Immature natural killer cell (primary cell): ENCODE measurements around the gene SNRPB. TPM values are rescaled to one million over a fixed set of nuclear protein-coding genes. Genes with fewer than 3 reads are reported as not detected.
A peak's percentile ranks its signal among the peaks of the same experiment; 100 is the strongest.
"Not testable (repeated sequence)": the region's sequence is repeated elsewhere in the genome, so short reads cannot be mapped to it uniquely, and the experiment has no call there.

Source experiments
- DNase-seq, 3 donors: peaks; one replicate each; pipeline ENCODE4 v3.0.0; 2022; ENCODE audit warnings: mixed read lengths in 1 of 3
- H3K27ac Mint-ChIP-seq, 6 donors: one replicate each; pipeline ENCODE4 v1.8.0; 2020; ENCODE audit warnings: mixed read lengths in 6 of 6, mild to moderate bottlenecking in 5 of 6, inconsistent platforms in 4 of 6, moderate library complexity in 3 of 6
- H3K27me3 Mint-ChIP-seq, 3 donors: one replicate each; pipeline ENCODE4 v1.8.0; 2020 to 2021; ENCODE audit warnings: low read depth in 3 of 3, mild to moderate bottlenecking in 3 of 3, mixed read lengths in 3 of 3, moderate library complexity in 3 of 3, inconsistent platforms in 1 of 3
- H3K36me3 Mint-ChIP-seq, 3 donors: one replicate each; pipeline ENCODE4 v1.8.0; 2020; ENCODE audit warnings: mixed read lengths in 3 of 3, inconsistent platforms in 2 of 3, mild to moderate bottlenecking in 2 of 3
- H3K4me1 Mint-ChIP-seq, 2 donors: one replicate each; pipeline ENCODE4 v1.8.0; 2020; ENCODE audit warnings: inconsistent platforms in 2 of 2, mild to moderate bottlenecking in 2 of 2, mixed read lengths in 2 of 2, moderate library complexity in 1 of 2
- H3K4me3 Mint-ChIP-seq, 5 donors: one replicate each; pipeline ENCODE4 v1.8.0; 2020; ENCODE audit warnings: mild to moderate bottlenecking in 5 of 5, mixed read lengths in 5 of 5, inconsistent platforms in 3 of 5, moderate library complexity in 3 of 5
- H3K9me3 Mint-ChIP-seq, 6 donors: one replicate each; pipeline ENCODE4 v1.8.0; 2020; ENCODE audit warnings: mild to moderate bottlenecking in 6 of 6, mixed read lengths in 6 of 6, inconsistent platforms in 4 of 6, moderate library complexity in 3 of 6
- polyA plus RNA-seq, 3 donors: library from polyadenylated mRNA; unstranded; fragments of 300-500 nt; fragmentation: Illumina TruSeq; gene quantifications; one replicate each; pipeline ENCODE4 v1.2.3, GENCODE V29; 2021

SNRPB gene
- polyA plus RNA-seq, 3 donors from 2014 or later, result 351 to 390 (median 365) TPM

DNA sequence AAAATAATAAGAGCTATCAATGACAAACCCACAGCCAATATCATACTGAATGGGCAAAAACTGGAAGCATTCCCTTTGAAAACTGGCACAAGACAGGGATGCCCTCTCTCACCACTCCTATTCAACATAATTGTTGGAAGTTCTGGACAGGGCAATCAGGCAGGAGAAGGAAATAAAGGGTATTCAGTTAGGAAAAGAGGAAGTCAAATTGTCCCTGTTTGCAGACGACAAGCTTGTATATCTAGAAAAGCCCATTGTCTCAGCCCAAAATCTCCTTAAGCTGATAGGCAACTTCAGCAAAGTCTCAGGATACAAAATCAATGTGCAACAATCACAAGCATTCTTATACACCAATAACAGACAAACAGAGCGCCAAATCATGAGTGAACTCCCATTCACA, 34.2 kb upstream of the SNRPB start:
- not testable (repeated sequence) for H3K4me3 Mint-ChIP-seq

DNA sequence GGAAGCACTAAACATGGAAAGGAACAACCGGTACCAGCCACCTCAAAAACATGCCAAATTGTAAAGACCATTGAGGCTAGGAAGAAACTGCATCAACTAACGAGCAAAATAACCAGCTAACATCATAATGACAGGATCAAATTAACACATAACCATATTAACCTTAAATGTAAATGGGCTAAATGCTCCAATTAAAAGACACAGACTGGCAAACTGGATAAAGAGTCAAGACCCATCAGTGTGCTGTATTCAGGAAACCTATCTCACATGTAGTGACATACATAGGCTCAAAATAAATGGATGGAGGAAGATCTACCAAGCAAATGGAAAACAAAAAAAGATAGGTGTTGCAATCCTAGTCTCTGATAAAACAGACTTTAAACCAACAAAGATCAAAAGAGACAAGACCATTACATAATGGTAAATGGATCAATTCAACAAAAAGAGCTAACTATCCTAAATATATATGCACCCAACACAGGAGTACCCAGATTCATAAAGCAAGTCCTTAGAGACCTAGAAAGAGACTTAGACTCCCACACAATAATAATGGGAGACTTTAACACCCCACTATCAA, 32.3 kb upstream of the SNRPB start:
- H3K4me1 Mint-ChIP-seq, H3K27me3 Mint-ChIP-seq, H3K4me3 Mint-ChIP-seq, DNase-seq, H3K9me3 Mint-ChIP-seq: not testable (repeated sequence)
- Mint-ChIP-seq H3K27ac (peak overlapping the region in 1 of 6 donors; percentile 12), H3K36me3 (peaks cover 10 to 15% (median 15%) of the 10 kb centered on the region in 3 donors)

More for the DNA sequence above, 34.2 kb upstream of the SNRPB start:
- DNase-seq, H3K27ac Mint-ChIP-seq, H3K9me3 Mint-ChIP-seq, H3K27me3 Mint-ChIP-seq: not testable (repeated sequence)
- Mint-ChIP-seq H3K36me3 (peaks cover 4 to 13% (median 9%) of the 10 kb centered on the region in 3 donors), H3K4me1 (peaks cover 17 to 20% of the 10 kb centered on the region in 2 donors)

DNA sequence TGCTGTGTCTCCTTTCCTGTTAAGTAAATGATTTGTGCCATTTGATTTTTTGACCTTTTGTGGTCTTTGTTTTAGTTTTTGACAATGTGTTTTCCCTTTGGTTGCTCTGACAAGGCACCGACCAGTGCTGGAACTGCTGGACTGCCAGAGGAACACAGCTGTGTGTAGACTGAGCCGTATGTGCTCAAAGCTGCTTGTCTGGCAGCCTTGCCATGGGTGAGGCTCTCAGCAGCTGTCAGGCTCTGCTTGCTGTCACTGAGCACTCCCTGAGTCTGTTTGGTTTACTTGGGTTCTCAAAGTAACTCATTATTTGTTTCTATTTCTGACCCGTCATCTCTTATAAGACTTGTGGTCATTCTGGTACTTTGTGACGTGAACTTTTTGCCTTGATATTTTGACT, 15.1 kb upstream of the SNRPB start:
- H3K27me3 Mint-ChIP-seq, result no peaks in the 10 kb centered on the region
- H3K36me3 Mint-ChIP-seq, result peaks cover 33 to 63% (median 36%) of the 10 kb centered on the region in 3 donors
- DNase-seq, result no peak
- no peaks in the 10 kb centered on the region for H3K9me3 Mint-ChIP-seq
- H3K4me3 Mint-ChIP-seq, result no peak overlapping the region
- H3K4me1 Mint-ChIP-seq, result no peaks in the 10 kb centered on the region
- no peak overlapping the region for H3K27ac Mint-ChIP-seq

DNA sequence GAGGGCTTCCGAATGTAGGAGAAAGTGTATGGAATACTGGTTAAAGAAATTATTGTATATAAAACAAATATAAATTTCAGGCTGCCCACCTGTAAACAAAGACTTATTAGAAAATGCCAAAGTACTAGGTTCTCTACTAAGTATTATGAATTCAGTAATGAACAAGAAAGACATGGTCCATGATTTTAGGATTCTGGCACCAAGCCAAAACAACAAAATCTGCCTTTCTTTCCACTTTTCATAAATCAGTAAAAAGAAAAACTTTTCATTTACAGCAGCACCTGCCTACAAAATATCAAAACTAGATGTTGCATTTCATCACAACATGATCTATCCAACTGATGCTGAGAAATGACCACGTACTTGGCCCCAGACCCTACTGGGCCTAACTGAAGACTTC, 14.5 kb upstream of the SNRPB start:
- Mint-ChIP-seq H3K4me1 (no peaks in the 10 kb centered on the region), H3K27ac (no peak overlapping the region), H3K36me3 (peaks cover 33 to 67% (median 39%) of the 10 kb centered on the region in 3 donors)

DNA sequence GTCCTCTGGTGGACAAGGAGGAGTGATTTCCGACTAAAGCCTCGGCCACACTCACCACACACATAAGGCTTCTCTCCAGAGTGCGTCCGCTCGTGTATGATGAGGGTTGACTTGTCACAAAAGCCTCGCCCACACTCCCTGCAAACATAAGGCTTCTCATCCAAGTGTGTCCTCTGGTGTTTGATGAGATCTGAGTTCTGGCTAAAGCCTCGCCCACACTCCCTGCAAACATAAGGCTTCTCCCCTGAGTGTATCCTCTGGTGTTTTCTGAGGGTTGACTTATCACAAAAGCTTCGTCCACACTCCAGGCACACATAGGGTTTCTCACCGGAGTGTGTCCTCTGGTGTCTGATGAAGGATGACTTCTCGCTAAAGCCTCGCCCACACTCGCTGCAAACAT, 12.9 kb upstream of the SNRPB start:
- no peaks in the 10 kb centered on the region for H3K9me3 Mint-ChIP-seq
- no peaks in the 10 kb centered on the region for H3K4me1 Mint-ChIP-seq
- no peak overlapping the region for H3K27ac Mint-ChIP-seq
- DNase-seq, result no peak
- H3K27me3 Mint-ChIP-seq, result no peaks in the 10 kb centered on the region
- peaks cover 33 to 65% (median 36%) of the 10 kb centered on the region in 3 donors for H3K36me3 Mint-ChIP-seq
- H3K4me3 Mint-ChIP-seq, result no peak overlapping the region

More for the DNA sequence above, 14.5 kb upstream of the SNRPB start:
- H3K4me3 Mint-ChIP-seq, result no peak overlapping the region
- no peaks in the 10 kb centered on the region for H3K9me3 Mint-ChIP-seq
- no peak for DNase-seq
- H3K27me3 Mint-ChIP-seq, result no peaks in the 10 kb centered on the region

DNA sequence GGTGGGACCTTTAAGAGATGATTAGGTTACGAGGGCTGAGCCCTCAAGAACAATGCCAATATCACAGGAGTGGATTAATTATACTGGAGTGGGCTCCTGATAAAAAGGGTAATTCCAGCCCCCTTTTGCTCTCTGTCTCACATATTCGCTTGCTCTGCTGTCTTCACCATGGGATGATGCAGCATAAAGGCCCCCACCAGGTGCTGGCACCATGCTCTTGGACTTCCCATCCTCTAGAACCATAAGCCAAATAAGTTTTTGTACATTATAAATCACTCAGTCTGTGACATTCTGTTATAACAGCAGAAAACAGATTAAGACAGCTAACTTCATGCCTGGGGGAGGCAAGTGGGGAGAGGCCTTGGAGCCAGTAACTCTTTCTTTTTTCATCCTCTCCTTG, 9.8 kb upstream of the SNRPB start:
- H3K9me3 Mint-ChIP-seq, result no peaks in the 10 kb centered on the region
- no peaks in the 10 kb centered on the region for H3K4me1 Mint-ChIP-seq
- H3K4me3 Mint-ChIP-seq, result no peak overlapping the region
- no peak overlapping the region for H3K27ac Mint-ChIP-seq
- no peaks in the 10 kb centered on the region for H3K27me3 Mint-ChIP-seq
- no peak for DNase-seq
- H3K36me3 Mint-ChIP-seq, result peaks cover 24 to 52% (median 42%) of the 10 kb centered on the region in 3 donors

DNA sequence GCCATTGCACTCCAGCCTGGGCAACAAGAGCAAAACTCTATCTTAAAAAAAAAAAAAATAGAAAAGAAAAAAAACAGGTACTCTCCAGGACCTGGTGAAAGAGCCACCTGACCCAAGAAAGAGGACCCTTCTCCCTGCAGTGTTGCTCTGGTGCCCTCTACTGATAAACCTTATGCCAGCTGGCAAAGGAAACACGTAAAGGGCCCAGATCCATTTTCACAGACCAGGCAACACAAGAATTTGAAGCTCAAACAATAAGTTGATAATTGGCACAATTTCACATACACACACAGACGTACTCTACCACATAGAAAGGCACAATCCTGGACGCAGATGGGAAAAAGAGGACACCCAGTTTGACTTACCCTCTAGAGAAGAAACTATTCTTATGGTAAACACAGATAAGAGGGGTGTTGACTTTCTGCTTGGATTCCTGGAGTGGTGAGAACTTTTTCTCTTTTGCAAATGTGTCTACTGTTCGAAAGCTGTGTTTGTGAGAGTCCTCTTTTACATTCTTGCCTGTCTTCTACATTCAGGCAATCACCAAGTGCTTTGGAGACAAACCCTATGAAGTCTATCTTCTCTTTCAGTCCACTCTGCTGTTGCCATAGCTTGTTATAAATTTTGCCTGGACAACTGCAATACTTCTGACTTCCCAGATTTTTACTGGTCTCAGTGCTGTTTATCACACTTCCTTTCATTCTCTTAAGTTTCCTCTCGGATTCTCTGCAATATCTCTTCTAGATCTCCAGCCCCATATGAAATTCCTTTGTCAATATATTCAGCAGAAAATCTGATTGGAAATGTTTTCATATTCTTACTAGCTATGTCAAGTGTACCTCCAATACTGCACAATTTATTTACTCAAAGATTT, 6.4 kb upstream of the SNRPB start:
- H3K36me3 Mint-ChIP-seq, result peaks cover 8 to 28% (median 27%) of the 10 kb centered on the region in 3 donors
- H3K9me3 Mint-ChIP-seq, result no peaks in the 10 kb centered on the region
- no peak overlapping the region for H3K4me3 Mint-ChIP-seq
- no peak for DNase-seq
- peak overlapping the region in 1 of 6 donors; percentile 17 for H3K27ac Mint-ChIP-seq
- H3K27me3 Mint-ChIP-seq, result no peaks in the 10 kb centered on the region
- H3K4me1 Mint-ChIP-seq, result peaks cover 0 to 5% of the 10 kb centered on the region in 2 donors

DNA sequence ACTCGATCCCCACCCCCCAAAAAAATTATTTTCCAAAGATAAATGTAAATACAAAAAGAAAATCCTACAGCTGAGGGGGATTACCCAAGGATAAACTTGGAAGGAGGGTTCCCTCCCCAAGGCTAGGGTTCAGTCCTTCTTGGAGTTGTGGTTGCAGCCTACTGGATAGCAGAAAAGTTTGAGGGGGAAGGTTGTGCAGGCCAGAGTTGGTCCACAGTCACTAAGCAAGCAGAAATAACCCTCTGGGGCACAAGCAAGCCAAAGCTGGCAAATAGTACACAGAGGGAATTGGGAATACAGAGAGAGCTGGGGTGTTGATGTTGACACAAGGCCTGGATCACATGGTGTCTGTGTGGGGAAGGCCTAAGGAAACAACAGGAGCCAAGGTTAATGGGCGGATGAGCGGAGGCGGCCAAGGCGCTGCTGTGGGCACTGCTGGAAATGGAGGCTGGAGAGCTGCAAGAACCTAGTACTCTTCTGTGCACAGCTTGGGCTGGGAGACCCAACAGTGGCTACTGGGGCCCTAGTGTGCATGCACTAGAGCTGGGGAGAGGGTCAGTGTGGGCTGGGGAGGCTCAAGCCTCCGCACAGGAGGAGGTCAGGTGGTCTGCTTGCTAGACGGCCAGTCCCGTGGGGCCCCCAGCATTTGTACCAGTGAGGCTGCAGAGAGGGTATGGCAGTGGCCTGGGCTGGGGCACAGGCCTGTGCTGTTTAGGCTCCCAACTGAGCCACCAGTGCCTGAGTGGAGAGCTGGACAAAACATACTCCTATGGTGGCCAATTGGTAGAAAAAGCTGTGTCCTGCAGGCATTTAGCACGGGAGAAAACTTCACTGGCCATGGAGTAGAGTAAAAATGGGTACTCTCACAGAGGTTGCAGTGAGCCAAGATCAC, 5.5 kb upstream of the SNRPB start:
- H3K4me3 Mint-ChIP-seq, result no peak overlapping the region
- DNase-seq, result no peak
- H3K9me3 Mint-ChIP-seq, result no peaks in the 10 kb centered on the region
- H3K36me3 Mint-ChIP-seq, result peaks cover 7 to 22% (median 20%) of the 10 kb centered on the region in 3 donors
- peaks cover 0 to under 1% (median under 1%) of the 10 kb centered on the region in 3 donors for H3K27me3 Mint-ChIP-seq
- H3K4me1 Mint-ChIP-seq, result peaks cover 2 to 14% of the 10 kb centered on the region in 2 donors
- H3K27ac Mint-ChIP-seq, result no peak overlapping the region

DNA sequence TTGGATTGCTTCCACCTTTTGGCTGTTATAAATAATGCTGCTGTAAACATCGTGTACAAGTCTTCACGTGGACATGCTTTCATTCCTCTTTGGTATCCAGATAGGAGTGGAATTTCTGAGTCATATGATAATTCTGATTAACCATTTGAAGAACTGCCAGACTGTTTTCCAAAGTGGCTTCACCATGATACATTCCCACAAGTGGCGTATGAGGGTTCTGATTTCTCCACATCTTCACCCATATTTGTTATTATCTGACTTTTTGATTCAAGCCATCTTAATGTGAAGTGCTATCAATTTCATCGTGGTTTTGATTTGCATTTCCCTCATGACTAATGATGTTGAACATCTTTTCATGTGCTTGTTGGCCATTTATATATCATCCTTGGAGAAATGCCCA, 2.9 kb upstream of the SNRPB start:
- no peaks in the 10 kb centered on the region for H3K9me3 Mint-ChIP-seq
- DNase-seq, result no peak
- peaks cover 3 to 9% (median 3%) of the 10 kb centered on the region in 3 donors for H3K36me3 Mint-ChIP-seq
- peaks cover 25 to 40% of the 10 kb centered on the region in 2 donors for H3K4me1 Mint-ChIP-seq
- H3K27ac Mint-ChIP-seq, result no peak overlapping the region
- H3K27me3 Mint-ChIP-seq, result peaks cover 7 to 15% (median 8%) of the 10 kb centered on the region in 3 donors
- H3K4me3 Mint-ChIP-seq, result no peak overlapping the region

DNA sequence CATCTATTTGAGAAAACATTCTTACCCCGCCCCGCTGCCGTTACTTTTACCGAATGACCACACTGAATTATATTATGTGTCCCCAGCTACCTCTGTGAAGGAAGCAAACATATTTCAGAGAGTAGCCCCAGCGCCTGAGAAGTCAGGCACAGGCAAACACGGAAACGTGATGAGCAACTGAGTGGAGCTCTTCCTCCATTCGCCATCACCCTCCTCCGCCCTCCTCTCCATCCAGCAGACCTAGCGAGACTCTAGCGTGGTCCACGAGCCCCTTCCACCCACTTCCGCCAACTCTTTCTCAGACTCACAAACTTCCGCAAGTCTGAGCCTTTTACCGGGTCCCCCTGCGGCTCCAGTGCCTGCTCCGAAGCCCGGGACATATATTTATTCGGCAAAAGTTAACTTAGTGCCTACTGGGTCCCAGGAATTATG, 582 bp downstream of the SNRPB start:
- peak overlapping the region; percentile 96 to 100 (median 99) for H3K4me3 Mint-ChIP-seq

DNA sequence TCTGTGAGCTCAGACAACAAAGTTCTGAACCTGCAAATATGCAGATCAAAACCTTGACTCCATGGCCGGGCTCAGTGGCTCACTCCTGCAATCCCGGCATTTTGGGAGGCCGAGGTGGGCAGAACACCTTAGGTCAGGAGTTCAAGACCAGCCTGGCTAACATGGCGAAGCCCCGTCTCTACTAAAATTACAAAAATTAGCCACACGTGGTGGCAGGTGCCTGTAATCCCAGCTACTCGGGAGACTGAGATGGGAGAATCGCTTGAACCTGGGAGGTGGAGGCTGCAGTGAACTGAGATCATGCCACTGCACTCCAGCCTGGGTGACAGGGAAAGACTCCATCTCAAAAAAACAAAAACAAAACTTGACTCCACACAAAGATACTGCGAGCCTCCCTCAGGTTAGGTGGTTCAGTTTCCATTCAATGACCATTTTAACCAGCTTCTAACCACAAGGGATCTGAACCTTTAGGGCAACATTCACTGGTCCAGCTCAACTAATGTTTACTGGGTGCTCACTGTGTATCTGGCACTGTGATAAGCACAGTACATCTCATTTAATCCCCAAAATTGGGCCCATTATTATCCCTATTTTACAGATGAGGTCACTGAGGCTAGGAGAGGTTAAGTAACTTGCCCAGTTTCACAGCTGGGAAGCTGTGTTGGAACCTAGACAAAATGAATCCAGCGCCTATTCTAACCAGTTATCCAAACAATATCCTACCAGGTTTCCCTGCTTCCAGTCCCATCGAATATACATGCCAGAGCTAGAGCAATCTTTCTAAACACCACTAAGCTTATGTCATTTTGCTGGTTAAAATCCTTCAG, 1.8 kb downstream of the SNRPB start:
- H3K36me3 Mint-ChIP-seq, result peaks cover 14 to 42% (median 22%) of the 10 kb centered on the region in 3 donors
- H3K4me3 Mint-ChIP-seq, result peak overlapping the region; percentile 63 to 100 (median 99)
- no peaks in the 10 kb centered on the region for H3K9me3 Mint-ChIP-seq
- H3K27ac Mint-ChIP-seq, result peak overlapping the region; percentile 70 to 99 (median 79)
- peaks cover 7 to 15% (median 8%) of the 10 kb centered on the region in 3 donors for H3K27me3 Mint-ChIP-seq
- peaks cover 39 to 70% of the 10 kb centered on the region in 2 donors for H3K4me1 Mint-ChIP-seq
- DNase-seq, result no peak

More for the DNA sequence above, 582 bp downstream of the SNRPB start:
- H3K27ac Mint-ChIP-seq, result peak overlapping the region; percentile 93 to 100 (median 98)
- no peaks in the 10 kb centered on the region for H3K9me3 Mint-ChIP-seq
- H3K27me3 Mint-ChIP-seq, result peaks cover 7 to 15% (median 8%) of the 10 kb centered on the region in 3 donors
- peaks cover 10 to 30% (median 17%) of the 10 kb centered on the region in 3 donors for H3K36me3 Mint-ChIP-seq
- peaks cover 39 to 70% of the 10 kb centered on the region in 2 donors for H3K4me1 Mint-ChIP-seq
- peak; percentile 56 to 71 (median 70) for DNase-seq

DNA sequence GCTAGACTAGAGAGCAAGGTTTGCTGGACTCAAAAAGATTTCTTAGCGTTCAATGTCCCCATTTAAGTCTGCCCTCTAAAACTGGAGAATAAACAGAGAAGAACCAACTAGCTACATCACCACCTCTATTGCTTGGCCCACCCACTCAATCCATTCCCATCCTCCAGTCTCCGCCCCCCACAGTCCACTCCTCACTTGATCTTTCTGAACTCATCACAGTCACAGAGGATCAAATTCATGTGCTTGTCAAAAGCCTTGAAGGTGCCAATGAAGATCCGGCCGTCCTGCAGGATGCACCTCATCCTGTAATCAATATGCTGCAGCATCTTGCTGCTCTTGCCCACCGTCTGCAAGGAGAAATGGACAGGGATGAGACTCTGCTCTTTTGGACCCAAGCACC, 3.2 kb downstream of the SNRPB start:
- Mint-ChIP-seq H3K9me3 (no peaks in the 10 kb centered on the region), H3K36me3 (peaks cover 19 to 54% (median 28%) of the 10 kb centered on the region in 3 donors), H3K27me3 (peaks cover 7 to 15% (median 8%) of the 10 kb centered on the region in 3 donors), H3K4me3 (no peak overlapping the region), H3K27ac (peak overlapping the region in 3 of 6 donors; percentile 5 to 57 (median 15)), H3K4me1 (peaks cover 39 to 69% of the 10 kb centered on the region in 2 donors)
- DNase-seq, result no peak
